Hematopoietic multipotent progenitor cell treated with erythropoietin and hydrocortisone succinate and interleukin-3 and kit ligand, for 6 days (in vitro differentiated cells): ENCODE data around the gene ROPN1B.
A peak's percentile ranks its signal among the peaks of the same experiment; 100 is the strongest.
"Not testable (repeated sequence)": the region's sequence is repeated elsewhere in the genome, so short reads cannot be mapped to it uniquely, and the experiment has no call there.

Experiments used
- DNase-seq: peaks from one replicate; pipeline ENCODE4 v3.0.0-alpha.2; 2015

Gene ROPN1B

DNA sequence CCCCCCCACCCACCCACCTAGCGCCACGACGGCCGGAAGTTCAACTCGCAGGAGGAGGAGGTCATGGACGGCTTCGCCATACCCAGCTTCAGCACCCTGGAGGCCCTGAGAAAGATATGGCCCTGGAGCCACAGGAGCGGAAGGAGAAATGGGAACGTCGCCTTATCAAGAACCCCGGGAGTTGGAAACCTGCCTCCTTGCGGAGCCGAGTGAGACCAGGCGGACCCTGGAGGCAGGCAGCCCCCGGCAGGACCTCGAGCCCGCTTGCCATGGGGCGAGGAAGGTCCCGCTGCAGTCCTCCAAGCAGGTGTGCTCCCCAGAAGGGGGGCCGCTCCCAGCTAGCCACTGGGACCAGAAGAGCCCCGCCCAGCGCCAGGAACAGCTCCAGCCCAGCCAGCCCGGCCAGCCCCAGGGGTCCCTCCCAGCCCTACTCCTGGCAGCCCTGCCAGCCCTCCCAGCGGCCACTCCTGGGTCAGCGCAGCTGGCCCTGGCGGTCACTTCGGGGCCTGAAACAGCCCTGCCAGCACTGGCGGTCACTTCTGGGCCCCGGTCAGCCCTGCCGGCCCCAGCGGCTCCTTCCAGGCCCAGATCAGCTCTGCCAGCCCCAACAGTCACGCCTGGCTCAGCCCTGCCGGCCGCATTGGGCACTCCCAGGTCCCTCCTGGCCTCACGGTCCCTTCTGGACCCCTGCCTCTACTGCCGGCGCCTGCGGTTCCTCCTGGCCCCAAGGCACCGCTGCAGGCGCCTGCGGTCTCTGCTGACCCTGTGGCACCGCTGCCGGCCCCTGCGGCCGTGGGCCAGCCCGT lies 10.3 kb upstream of the ROPN1B start:
- no peak for DNase-seq

DNA sequence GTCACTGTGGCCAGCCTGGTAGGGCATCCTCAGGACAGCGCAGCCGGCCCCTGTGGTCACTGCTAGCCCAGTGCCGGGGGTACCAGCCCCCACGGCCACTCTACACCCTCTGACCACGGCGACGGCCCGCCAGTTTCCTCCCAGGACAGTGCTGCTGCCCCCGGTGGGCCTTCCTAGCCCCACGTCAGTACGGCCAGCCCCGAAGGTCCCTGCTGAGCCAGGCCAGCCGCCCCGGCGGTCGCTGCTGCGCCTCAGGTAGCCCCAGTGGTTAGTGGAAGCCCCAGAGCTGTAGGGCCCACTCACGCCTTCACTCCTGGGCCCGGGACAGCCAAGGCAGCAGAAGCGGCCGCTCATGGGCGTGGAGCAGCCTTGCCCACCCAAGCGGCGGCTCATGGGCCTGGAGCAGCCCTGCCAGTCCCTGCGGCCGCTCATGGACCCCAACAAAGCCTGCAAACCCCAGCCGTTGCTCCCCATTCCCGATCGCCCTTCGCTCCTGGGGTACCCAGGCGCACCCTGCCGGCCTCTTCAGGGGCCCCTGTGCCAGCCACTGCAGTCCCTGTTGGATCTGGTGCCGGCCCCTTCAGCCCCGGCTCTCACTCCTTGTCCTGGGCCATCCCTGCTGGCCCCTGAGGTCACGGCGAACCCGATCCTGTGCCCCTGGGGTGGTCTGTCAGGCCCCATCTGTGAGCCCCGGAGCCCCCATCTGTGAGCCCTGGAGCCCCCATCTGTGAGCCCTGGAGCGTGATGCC lies 9.5 kb upstream of the ROPN1B start:
- DNase-seq, result no peak

DNA sequence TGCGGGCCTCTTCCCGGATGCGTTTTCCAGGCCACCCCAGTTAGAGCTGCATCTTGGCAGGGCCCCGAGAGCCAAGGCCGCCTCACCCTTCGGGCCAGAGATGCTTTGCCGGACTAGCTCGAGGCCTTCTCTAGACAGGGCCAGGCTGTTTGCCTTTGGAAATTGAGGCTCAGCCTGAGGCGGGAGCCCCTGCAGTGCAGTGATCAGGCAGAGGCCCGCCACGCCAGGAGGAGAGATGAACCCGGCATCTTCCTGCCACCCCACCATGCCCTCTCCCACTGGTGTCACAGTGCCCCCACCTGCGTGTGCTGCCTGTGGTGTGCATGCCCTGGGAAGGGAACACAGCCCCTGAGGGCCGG lies 8.9 kb upstream of the ROPN1B start:
- no peak for DNase-seq

DNA sequence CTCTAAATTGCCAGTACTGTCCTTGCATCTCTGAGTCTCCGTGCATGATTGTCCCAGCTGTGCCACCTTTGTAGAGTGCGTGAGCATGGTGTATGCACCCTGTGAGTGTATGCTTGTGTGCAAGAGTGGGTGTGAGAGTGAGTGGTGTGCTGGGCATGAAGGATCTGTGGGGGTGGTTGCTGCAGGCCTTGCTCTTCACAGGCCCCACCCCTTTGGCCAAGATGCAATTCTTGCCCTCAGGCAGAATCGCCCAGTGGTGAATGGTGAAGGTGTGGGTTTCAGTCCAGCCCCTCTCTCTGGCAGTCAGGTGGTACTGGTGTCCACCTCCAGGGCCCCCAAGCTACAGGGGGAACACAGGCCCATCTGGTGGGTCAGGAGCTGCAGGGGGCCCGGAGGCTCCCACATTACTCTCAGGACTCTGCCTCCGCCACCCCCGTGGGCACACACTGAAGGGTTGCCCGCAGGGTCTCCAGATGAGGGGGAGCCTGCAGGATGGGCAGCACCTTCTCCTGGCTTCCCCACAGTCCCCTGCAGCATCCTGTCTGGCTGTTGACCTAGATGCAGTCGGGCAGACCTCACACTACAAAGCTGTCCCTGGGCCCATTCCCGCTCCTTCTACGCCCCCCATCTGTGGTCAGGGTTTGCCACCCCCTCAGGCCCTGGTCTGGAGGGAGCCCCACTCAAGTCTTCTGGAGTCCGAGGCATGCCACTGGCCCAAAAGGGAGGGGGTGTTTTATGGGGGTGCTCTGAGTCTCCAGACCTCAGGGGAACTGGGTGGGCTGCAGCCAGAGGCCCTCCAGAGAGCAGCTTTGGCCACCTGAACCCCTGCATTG lies 8.3 kb upstream of the ROPN1B start:
- DNase-seq, result no peak

DNA sequence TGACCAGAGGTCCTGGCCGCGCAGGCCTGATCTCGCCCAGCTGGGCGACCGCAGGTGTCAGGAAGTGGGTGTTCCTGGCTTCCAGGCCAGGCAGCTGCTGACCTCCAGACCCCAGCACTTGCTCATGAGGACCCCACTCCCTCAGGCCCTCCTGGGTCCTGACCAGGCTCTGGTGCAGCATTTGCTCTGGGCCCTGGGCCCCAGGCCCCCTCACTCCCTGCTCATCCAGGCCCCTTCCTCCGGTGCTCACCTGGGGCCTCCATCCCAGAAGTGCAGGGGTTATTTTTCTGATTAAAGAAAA lies 7.7 kb upstream of the ROPN1B start:
- no peak for DNase-seq

DNA sequence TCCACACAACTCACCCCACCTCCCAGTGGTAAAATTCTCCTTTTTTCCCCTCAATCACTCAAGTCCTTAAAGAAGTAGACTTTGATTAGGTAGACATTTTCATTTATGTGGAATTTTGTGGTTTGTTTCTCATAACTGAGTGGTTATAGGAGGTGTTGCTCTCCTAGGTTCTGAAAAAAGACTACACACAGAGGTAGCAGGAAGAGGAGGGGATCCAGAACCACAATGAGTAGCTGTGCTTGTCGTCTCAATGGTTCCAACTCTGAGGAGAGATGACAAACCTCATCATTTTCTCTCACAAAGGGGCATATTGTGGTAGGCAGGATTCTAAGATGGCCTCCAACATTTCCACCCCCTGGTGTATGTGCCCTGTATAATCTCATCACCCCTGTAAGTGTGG lies 5.1 kb upstream of the ROPN1B start:
- DNase-seq, result not testable (repeated sequence)

DNA sequence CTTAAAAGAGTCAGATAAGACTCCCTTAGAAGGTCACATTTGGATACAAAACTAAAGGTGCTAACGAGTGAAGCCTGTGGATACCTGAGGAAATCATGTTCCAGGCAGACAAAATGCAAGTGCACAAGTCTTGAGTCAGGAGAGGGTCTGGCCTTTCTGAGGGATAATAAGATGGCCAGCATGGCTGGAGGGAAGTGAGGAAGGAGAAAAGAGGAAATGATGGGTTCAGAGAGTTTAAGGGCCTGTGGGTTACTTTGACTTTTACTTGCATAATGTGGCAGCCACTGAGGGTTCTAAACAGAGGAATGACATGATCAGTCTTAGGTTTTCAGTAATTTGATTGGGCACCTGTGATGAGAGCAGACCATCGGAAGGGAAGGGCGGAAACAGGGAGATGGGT lies 3.5 kb upstream of the ROPN1B start:
- DNase-seq, result no peak

DNA sequence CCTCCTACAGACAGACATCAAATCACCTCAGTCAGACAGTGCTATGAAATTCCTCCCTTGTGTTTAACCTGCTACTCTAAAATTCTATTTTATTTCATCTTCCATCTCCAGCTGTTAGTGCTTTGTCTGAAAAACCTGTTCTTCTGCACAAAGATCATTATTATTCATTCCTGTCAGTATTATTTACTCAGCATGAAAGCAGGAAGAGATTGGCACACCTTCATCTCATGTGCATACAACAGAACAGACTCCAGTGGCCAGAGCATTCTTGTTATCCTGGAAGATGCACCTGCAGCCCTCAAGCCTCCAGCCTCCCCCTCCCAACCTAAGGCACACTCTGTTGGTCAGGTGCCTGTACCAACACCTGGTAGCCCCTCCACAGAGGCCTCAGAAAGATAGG lies 1.8 kb upstream of the ROPN1B start:
- DNase-seq, result no peak

DNA sequence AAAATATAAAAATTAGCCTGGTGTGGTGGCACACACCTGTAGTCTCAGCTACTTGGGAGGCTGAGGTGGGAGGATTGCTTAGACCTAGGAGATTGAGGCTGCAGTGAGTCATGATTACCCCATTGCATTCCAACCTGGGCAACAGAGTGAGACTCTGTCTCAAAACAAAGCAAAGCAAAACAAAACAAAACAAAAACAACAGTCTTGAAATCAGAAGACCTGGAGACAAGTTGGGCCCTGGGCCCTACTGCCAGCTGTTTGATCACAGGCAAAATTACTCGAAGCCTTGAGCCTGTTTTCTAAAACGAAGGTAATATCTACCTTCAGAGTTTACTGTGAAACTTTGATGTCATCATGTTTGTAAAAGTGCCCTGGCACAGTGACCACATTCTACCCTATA lies 857 bp upstream of the ROPN1B start:
- DNase-seq, result not testable (repeated sequence)

DNA sequence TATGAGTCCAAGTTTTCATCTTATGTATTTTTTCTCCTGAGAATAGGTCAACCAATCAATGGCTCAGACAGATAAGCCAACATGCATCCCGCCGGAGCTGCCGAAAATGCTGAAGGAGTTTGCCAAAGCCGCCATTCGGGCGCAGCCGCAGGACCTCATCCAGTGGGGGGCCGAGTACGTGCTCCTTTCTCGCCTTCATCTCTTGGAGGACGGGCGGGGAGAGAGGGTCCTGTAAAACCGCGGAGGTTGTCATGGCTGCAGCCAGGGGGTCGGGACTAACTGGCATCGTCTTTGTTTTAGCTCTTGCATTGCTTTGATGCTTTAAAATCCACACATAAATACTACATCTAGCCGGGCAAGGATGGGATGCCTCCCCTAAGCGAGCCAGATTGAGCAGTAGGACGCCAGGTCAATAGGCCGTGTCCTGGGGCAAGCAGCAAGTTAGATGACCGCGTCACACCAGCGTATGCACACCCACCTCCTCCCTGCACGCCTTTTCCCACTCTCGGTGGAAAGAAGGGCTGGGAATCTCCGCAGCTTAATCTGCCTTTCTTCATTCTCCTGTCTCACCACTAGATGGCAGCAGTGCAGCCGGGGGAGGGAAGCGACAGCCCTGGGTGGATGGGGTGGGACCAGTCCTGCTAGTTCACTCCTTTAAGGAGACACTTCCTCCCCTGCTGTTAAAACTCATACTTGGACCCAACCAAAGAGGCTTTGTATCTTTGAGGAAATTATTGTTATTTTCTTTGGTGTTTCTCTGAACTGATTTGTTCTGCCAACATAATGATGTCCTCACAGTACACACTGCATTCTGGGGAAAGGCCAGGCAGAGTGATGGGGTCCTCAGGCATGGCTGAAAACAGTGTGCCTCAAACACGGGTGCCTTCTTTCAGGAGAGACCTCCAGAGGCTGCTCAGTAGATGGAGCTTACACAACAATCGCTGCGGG lies 3.3 kb downstream of the ROPN1B start:
- peak; percentile 19 for DNase-seq

DNA sequence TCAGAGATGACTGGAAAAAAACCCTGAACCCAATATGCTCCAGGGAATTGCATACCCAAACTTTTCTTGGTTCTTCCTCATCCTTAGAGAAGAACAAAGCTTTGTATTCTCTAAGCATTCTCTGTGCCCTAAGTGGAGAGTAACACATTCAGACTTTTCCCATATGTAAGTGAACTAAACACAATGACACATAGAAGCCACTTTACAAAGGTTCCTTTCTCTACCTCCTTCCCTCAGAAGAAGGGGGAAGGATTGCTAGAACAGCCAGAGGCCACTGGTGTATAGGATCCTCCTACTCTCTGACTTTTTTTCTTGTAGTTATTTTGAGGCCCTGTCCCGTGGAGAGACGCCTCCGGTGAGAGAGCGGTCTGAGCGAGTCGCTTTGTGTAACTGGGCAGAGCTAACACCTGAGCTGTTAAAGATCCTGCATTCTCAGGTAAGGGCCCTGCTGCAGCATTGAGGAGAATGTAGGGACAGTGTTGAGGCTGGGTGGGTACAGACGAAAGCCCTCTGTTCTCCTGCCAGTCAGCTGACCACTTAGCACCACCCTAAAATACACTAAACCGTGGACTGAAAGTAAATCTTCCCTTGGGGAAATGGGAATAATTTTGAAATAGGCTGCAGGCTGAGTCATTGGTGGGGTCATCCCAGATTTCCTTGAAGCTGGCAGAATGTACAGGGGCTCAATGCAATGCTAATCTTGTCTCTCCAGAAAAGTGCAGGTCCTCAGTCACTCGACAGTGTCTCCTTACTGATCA lies 6.4 kb downstream of the ROPN1B start:
- DNase-seq, result not testable (repeated sequence)

DNA sequence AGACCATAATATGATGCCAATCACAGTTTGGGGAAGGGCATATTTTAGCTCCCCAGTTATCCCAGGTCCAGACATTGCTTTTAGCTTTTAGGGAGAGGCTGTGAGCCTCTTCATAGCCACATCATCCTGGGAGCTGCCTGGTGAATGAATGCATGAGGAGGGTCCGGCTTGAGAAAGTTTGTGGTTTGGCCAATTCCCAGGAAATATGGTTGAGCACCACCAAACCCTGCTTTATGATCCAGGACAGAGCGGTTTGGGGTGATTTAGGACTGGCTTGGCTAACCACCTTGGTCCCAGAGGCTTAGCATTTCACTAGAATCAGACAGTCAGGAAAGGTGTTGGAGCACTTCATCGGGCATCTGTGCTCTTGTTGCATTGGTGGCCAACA lies 7.0 kb downstream of the ROPN1B start:
- DNase-seq, result not testable (repeated sequence)

DNA sequence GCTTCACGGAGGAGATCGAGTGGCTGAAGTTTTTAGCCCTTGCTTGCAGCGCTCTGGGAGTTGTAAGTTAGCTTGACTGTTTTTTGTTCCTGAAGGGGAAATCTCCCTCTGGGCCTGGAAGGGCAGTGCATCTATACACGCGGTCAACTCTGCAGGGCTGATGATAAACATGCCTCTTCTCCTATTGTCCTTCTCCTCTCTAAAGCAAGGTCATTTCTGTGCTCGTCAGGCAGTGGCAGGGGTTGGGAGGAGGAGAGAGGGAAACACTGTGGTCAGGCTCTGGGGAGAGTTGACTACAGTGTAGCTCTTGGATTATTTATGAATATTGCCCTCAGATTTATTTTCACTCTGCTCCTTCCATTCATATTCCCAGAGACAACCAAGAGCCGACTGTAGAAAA lies 8.1 kb downstream of the ROPN1B start:
- DNase-seq, result not testable (repeated sequence)

DNA sequence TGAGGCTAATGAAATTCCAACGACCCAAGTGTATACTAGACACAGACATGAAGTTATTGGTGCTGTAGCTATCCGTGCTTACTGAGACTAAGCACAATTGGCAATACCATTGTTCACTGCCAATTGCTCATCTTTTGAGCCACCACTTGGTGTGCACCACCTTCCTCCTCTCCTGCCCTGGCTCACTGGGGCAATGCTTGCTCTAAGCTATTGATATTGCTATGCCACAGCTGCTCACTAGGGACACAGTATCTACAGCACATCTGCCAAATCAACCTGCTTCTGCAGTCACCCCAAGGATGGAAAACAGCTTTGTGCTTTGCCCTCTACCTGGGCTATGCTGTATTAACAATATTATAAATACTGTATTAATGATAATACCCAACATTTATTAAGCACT lies 16.0 kb downstream of the ROPN1B start:
- DNase-seq, result not testable (repeated sequence)

DNA sequence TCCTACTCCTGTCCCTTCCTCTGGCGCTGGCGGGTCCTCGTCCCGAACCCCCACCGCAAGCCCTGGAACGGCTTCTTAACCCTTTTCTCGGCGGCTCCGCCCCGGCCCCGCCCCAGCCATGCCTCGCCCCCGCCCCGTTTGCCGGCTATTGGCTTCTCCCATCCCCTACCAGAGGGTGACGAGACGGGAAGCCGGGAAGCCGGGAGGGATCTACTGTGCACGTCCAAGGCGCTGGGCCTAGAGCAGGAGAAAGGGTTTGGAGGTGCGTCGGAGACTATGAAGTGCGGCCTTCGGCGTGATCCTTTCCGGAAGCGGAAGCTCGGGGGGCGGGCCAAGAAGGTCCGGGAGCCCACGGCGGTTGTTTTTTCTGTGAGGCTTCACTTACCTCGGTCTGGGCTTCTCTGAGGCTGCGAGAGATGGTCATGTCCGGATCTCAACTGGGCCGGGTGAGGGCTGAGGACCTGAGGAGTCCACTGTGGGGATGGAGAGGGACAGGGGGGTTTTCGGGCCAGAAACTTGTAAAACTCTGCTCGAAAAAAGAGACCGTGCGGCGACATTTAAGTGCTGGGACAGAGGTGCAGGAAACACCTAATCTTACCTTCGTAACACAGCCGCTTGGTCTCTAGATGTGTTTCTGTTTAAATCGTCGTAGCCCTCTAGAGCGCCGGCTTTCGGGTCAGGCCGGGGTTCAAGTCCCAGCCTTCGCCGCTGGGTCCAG lies 21.4 kb downstream of the ROPN1B start:
- peak; percentile 82 for DNase-seq

DNA sequence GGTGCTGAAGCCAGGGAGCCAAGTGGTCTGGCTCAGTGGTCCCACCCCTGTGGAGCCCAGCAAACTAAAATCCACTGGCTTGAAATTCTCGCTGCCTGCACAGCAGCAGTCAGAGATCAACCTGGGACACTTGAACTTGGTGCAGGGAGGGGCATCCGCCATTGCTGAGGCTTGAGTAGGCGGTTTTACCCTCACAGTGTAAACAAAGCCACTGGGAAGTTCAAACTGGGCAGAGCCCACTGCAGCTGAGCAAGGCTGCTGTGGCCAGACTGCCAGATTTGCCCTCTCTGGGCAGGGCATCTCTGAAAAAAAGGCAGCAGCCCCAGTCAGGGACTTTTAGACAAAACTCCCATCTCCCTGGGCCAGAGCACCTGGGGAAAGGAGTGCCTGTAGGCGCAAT lies 27.8 kb downstream of the ROPN1B start:
- DNase-seq, result not testable (repeated sequence)

DNA sequence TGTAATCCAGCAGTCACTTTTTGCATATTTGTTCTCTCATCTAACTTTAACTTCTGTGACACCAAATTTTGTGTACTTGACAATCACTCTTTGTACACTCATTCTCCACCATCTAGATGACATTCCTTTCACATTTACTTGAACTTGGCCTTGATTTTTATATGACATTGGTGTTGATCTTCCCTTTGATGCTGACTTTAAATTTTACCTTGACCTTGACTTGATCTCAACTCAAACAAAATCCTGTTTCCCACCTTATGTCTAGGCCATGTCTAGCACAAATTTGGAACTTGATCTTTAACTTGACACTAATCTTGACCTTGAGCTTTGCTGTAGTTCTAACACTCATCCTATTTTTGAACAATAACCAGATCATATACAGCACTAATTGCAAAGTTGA lies 33.2 kb downstream of the ROPN1B start:
- DNase-seq, result no peak

DNA sequence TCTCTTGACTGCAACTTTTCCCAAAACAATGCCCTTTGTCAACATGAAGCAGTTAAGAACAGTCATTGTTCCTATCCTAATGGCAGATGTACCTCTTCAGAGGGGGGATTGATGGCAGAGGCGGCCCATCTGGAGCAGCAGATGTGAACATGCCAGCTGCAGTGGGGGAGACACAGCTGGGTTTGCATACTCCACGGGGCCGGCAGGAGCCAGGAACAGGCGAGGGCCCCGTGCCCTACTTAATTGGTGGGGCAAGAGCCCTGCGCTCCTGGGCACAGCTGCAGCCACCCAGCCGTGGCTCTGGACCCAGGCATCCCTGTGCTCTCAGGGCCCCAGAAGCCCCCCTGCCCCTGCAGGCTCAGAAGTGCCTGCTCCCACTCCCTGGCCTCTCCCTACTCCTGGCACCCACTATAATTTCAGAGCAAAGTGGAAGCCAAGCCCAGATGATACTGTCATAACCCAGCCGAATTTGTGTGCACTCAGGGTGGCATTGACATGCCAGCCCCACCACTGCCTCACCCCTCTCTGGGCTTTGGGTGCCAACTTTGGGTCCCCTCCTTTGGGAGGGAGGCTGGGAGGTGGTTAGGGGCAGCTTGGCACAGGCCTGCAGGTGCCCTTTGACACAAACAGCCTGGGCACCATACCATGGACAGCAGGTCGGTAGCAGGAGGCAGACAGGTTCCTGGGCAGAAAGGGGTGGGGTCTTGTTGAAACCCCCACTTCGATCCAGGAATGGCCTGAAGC lies 34.6 kb downstream of the ROPN1B start:
- DNase-seq, result no peak

DNA sequence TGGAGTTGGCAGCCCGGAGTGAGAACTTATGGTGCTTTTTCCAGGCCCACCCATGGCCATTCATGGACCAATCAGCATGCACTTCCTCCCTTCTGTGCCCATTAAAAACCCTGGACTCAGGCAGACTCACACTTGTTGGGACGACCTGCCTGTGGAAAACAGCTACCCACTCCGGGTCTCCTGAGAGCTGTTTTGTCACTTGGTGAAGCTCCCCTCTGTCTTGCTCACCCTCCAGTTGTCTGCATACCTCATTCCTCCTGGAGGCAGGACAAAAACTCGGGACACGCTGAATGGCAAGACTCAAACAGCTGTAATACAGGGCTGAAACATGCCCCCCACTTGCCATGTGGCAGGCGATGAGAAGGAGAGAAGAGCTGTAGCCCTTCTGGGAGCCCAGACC lies 35.2 kb downstream of the ROPN1B start:
- DNase-seq, result no peak

DNA sequence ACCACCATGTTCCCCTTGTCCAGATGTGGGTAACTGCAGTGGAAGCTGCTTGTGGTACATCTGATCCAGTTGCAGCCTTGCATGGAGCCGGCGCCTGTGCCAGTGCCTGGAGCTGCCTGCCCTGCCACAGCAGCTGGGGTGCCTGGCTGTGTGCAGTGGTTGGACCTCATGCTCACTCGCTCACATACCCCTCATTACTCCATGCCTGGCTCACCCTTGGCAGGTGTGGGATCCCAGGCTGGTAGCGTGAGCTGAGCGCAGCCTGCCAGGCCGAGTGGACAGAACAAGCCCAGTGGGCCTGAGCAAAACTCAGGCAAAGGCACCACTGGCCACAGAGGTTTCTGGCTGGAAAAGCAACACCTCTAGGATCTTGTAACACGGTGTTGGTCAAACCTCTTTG lies 35.7 kb downstream of the ROPN1B start:
- no peak for DNase-seq
